ENCODE results near the gene ADAP1. TPM values are rescaled to one million over a fixed set of nuclear protein-coding genes. Genes with fewer than 3 reads are reported as not detected.

ADAP1 gene
- total and polyA plus RNA-seq, 12 donors: 0.29 to 60.2 (median 9.3) TPM

DNA sequence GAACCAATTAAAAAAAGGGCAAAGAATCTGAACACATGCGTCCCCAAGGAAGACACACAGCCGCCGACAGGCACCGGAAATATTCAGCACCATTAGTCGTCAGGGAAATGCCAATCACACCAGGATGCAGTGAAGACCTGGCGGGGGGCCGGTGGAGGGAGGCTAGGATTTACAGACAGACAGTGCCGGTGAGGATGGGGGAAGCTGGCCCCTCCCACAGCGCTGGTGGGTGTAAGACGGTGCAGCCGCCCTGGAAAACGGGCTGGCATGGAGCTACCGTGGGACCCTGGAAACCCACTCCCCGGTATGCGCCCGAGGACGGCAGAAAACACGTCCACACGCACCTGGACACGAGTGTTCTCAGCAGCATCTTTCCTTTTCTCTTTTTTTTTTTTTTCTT is 4.8 kb upstream of the ADAP1 start:
- Histone ChIP-seq H3K4me1 (replicated peaks in 1 of 2) (peaks cover 4 to 5% of the 10 kb centered on the region in 2 donors), H3K27ac (no peak overlapping the region), H3K36me3 (replicated peaks in 1 of 2) (no peaks in the 10 kb centered on the region), H3K9me3 (replicated peaks in 1 of 3) (no peaks in the 10 kb centered on the region), H3K4me3 (no peak overlapping the region), H3K27me3 (no peaks in the 10 kb centered on the region)
- DNase-seq: no peak
- intact Hi-C loops (cut with DNase I): loop anchor here in 1 of 2 donors (10.0 kb wide), 1 partner anchor 174 kb away; no protein-coding TSS in a partner anchor
- TF ChIP-seq, protein P1, sequence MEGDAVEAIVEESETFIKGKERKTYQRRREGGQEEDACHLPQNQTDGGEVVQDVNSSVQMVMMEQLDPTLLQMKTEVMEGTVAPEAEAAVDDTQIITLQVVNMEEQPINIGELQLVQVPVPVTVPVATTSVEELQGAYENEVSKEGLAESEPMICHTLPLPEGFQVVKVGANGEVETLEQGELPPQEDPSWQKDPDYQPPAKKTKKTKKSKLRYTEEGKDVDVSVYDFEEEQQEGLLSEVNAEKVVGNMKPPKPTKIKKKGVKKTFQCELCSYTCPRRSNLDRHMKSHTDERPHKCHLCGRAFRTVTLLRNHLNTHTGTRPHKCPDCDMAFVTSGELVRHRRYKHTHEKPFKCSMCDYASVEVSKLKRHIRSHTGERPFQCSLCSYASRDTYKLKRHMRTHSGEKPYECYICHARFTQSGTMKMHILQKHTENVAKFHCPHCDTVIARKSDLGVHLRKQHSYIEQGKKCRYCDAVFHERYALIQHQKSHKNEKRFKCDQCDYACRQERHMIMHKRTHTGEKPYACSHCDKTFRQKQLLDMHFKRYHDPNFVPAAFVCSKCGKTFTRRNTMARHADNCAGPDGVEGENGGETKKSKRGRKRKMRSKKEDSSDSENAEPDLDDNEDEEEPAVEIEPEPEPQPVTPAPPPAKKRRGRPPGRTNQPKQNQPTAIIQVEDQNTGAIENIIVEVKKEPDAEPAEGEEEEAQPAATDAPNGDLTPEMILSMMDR (IDR thresholded peaks at IDR 0.05): no peak
- TF ChIP-seq POLR2A (IDR thresholded peaks at IDR 0.05): no peak
- 74 to 82% (median 77%) methylated on average over 20 of the region's 20 CpGs for WGBS, 4 donors

DNA sequence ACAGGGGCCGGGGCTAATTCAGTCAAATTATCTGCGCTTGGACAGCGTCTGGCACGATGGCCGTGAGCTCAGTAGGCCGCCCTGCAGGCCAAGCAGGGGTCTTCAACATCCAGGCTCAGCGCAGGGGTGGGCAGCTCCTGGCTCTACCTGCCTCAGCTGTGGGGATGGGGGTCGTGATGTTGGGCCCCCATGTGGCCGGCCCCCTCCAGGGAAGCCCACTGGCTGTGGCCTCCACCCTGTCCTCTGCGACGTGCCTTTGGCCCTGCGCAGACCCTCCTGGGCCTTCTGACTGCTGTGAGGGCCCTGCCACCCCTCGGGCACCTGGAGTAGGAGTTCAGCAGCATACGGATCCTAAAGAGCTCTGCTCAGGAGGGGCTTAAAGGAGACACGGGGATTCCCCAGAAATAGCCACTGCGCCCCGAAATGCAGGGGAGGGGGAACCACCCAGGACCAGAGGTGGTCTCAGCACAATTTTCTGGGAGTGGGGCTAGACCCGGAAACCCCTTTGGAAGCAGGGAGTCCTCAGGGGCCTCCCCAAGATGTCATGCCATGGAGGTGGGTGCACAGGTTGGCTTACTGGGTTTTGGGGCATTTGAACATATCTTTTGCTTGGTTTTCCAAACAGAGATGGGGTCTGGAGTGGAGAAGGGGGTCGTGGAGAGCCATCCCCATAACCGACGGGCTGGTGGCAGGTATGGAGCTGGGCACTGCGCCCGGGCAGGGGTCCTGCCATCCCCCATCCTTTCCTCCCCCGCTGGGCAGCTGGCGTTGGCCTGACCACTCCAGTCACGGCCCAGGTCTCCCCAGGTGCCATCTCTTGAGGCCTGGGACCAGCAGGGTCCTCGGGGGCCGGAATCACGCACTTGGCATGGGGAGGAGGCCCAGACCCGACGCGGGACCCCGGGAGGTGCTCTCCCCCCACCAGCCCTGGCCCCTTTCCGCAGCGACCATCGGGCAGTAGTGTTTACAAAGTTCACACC is 4.0 kb upstream of the ADAP1 start:
- H3K9me3 ChIP-seq (replicated peaks in 1 of 3): no peaks in the 10 kb centered on the region
- intact Hi-C loops (cut with DNase I): loop anchor here in 1 of 2 donors (10.0 kb wide), 1 partner anchor 174 kb away; no protein-coding TSS in a partner anchor
- peaks cover 2% of the 10 kb centered on the region for H3K27me3 ChIP-seq
- no peak overlapping the region for H3K27ac ChIP-seq
- H3K4me3 ChIP-seq: no peak overlapping the region
- TF ChIP-seq POLR2A (IDR thresholded peaks at IDR 0.05): no peak
- TF ChIP-seq, protein P1 (IDR thresholded peaks at IDR 0.05): no peak
- H3K36me3 ChIP-seq (replicated peaks in 1 of 2): no peaks in the 10 kb centered on the region
- peaks cover 0 to 4% of the 10 kb centered on the region in 2 donors for H3K4me1 ChIP-seq (replicated peaks in 1 of 2)
- 71 to 87% (median 83%) methylated on average over 16 to 36 of the region's 36 CpGs for WGBS, 4 donors
- no peak for DNase-seq

DNA sequence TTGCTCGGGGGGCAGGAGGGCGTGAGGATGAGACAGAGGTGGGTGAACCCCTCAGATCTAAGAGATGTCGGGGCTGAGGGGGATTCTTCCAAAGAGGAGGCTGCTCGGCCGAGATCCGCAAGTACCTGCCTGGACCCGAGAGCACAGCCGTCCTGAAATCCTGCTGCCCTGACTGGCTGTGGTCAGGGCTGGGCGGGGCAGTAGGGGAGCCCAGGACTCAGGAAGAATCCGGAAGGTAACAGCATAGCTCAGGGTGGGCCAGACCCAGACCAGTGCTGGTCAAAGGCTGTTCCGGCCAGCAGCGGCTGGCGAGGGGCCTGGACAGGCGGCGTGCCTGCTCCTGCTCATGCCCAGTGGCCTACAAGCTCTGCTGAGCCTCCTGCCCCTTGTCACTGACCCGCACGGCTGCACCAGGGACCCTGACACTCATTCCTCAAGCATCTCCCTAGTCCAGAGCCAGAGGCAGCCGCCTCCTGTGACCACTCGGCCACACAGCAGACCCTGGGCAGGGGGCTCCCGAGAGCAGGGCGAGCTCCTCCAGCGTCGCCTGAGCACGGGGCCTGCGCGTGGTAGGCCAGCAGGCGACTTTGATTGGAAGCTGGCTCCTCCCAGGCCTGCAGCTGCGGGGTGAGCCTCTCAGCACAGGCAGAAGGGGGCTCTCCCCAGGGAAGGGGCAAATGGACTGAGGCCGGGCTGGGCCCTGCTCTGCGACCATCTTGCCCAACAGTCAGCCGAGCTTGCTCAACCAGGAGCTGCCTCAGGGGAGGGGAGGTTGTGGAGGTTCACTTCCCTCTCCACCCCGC is 3.1 kb upstream of the ADAP1 start:
- intact Hi-C loops (cut with DNase I): loop anchor here in 1 of 2 donors (10.0 kb wide), 1 partner anchor 173 kb away; no protein-coding TSS in a partner anchor
- Histone ChIP-seq H3K9me3 (replicated peaks in 1 of 3) (no peaks in the 10 kb centered on the region), H3K4me1 (replicated peaks in 1 of 2) (peaks cover 0 to 8% of the 10 kb centered on the region in 2 donors), H3K36me3 (replicated peaks in 1 of 2) (no peaks in the 10 kb centered on the region), H3K27ac (no peak overlapping the region), H3K27me3 (peaks cover 11% of the 10 kb centered on the region), H3K4me3 (no peak overlapping the region)
- TF ChIP-seq, protein P1 (IDR thresholded peaks at IDR 0.05): no peak
- no peak for TF ChIP-seq POLR2A (IDR thresholded peaks at IDR 0.05)
- WGBS, 4 donors: 67 to 85% (median 69%) methylated on average over 17 to 32 of the region's 32 CpGs
- peak in 3 of 7 donors; percentile 41 to 44 (median 44) for DNase-seq

DNA sequence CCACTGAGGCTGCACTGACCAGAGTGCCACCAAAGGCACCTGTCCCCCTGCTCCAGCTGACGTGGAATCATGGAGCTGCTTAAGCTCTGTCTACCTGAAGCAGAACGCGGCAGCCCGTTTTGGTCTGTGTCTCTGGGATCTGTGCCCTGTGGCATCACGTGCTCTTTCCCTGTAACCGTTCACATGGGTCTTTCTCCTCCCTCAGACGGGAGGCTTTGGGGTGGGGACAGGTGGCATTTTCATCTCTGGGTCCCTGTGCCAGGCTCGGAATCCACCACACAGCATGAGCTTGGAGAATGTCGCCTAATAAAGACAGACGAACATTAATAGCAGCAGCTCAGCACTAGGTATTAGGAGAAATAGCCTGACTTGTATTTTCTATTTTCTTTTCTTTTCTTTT is 1.6 kb upstream of the ADAP1 start:
- Histone ChIP-seq H3K27ac (no peak overlapping the region), H3K4me3 (no peak overlapping the region), H3K9me3 (replicated peaks in 1 of 3) (no peaks in the 10 kb centered on the region), H3K4me1 (replicated peaks in 1 of 2) (peaks cover 0 to 8% of the 10 kb centered on the region in 2 donors), H3K27me3 (peaks cover 14% of the 10 kb centered on the region), H3K36me3 (replicated peaks in 1 of 2) (no peaks in the 10 kb centered on the region)
- no peak for DNase-seq
- intact Hi-C loops (cut with DNase I): loop anchor here in 1 of 2 donors (10.0 kb wide), 1 partner anchor 171 kb away; no protein-coding TSS in a partner anchor
- WGBS, 4 donors: 82 to 89% (median 86%) methylated on average over 7 to 10 of the region's 10 CpGs
- no peak for TF ChIP-seq POLR2A (IDR thresholded peaks at IDR 0.05)

Measured in adrenal gland (tissue), 12 donors.